WTC11 (cell line): ENCODE measurements around the gene DUS1L. TPM values are rescaled to one million over a fixed set of nuclear protein-coding genes. Genes with fewer than 3 reads are reported as not detected.

Experiments used
- ATAC-seq: fragments of 200-7000 bp; cut with Tn5 transposase; 2 replicates; pipeline ENCODE4 v1.10.0; 2021; ENCODE audit warnings: mild to moderate bottlenecking, moderate library complexity
- CTCF ChIA-PET: fragments of 300-600 bp; sonication (Branson Sonifier 250); formaldehyde crosslinking; loops from one replicate; lab custom pipeline; 2021; ENCODE audit warnings: antibody characterized with exemption; lab: Charles Lee
- POLR2A ChIA-PET: fragments of 350-600 bp; sonication (Branson Sonifier 250); formaldehyde crosslinking; loops from one replicate; lab custom pipeline; 2021; ENCODE audit warnings: antibody characterized with exemption; lab: Charles Lee
- DNase-seq: peaks from one replicate; pipeline ENCODE4 v3.0.0; 2021; ENCODE audit warnings: low spot score
- H3K27ac Mint-ChIP-seq: 2 replicates; pipeline ENCODE4 v1.8.0; 2021; ENCODE audit warnings: mixed read lengths
- H3K27me3 Mint-ChIP-seq: 2 replicates; pipeline ENCODE4 v1.8.0; 2021; ENCODE audit warnings: low read depth, mild to moderate bottlenecking, moderate library complexity, mixed read lengths
- H3K36me3 Mint-ChIP-seq: 2 replicates; pipeline ENCODE4 v1.8.0; 2021; ENCODE audit warnings: mixed read lengths
- H3K4me1 Mint-ChIP-seq: 2 replicates; pipeline ENCODE4 v1.8.0; 2022; ENCODE audit warnings: mixed read lengths
- H3K4me3 Mint-ChIP-seq: 2 replicates; pipeline ENCODE4 v1.8.0; 2021; ENCODE audit warnings: mild to moderate bottlenecking, moderate library complexity, mixed read lengths
- H3K9me3 Mint-ChIP-seq: 2 replicates; pipeline ENCODE4 v1.8.0; 2021; ENCODE audit warnings: mixed read lengths
- ATF1 ChIP-seq: sonication (generic); formaldehyde crosslinking; IDR thresholded peaks from 2 replicates; pipeline ENCODE4 v1.8.1; 2023; ENCODE audit warnings: mild to moderate bottlenecking, moderate library complexity, missing genetic modification reagents
- E2F1 ChIP-seq: sonication (generic); formaldehyde crosslinking; IDR thresholded peaks from 2 replicates; pipeline ENCODE4 v1.8.0; 2022; ENCODE audit warnings: mild to moderate bottlenecking, missing genetic modification reagents
- EMX1 ChIP-seq: fragments of 250-450 bp; sonication (Bioruptor Pico); IDR thresholded peaks from 2 replicates; pipeline ENCODE4 v1.8.0; 2021; ENCODE audit warnings: mild to moderate bottlenecking
- ERG ChIP-seq: fragments of 250-450 bp; sonication (Bioruptor Pico); IDR thresholded peaks from 2 replicates; pipeline ENCODE4 v1.8.0; 2021; ENCODE audit warnings: mild to moderate bottlenecking
- GABPB1 ChIP-seq: sonication (generic); formaldehyde crosslinking; IDR thresholded peaks from 2 replicates; pipeline ENCODE4 v1.8.1; 2023; ENCODE audit warnings: mild to moderate bottlenecking, missing genetic modification reagents
- GTF2I ChIP-seq: fragments of 250-450 bp; sonication (Bioruptor Pico); conservative IDR thresholded peaks from 2 replicates; pipeline ENCODE4 v1.4.0; 2021; ENCODE audit warnings: mild to moderate bottlenecking
- SMAD3 ChIP-seq: sonication (generic); formaldehyde crosslinking; IDR thresholded peaks from 2 replicates; pipeline ENCODE4 v1.8.0; 2022; ENCODE audit warnings: missing genetic modification reagents, mild to moderate bottlenecking, borderline replicate concordance
- SP1 ChIP-seq: sonication (generic); formaldehyde crosslinking; conservative IDR thresholded peaks from 2 replicates; pipeline ENCODE4 v1.8.1; 2022; ENCODE audit warnings: missing genetic modification reagents
- ZMAT4 ChIP-seq: fragments of 250-450 bp; sonication (Bioruptor Pico); IDR thresholded peaks from 2 replicates; pipeline ENCODE4 v1.9.0; 2021; ENCODE audit warnings: mild to moderate bottlenecking
- ZNF263 ChIP-seq: sonication (generic); formaldehyde crosslinking; IDR thresholded peaks from 2 replicates; pipeline ENCODE4 v1.8.1; 2022; ENCODE audit warnings: low read depth, mild to moderate bottlenecking, moderate library complexity, missing genetic modification reagents
- ZNF425 ChIP-seq: fragments of 250-450 bp; sonication (Bioruptor Pico); conservative IDR thresholded peaks from 2 replicates; pipeline ENCODE4 v1.9.0; 2021; ENCODE audit warnings: mild to moderate bottlenecking
- total RNA-seq: library from RNA; stranded (reverse); gene quantifications from 3 replicates; pipeline ENCODE4 v1.2.3, GENCODE V29; 2021
- TF ChIP-seq, protein P1 (sequence below): sonication (generic); formaldehyde crosslinking; IDR thresholded peaks from 2 replicates; pipeline ENCODE4 v1.8.1; 2022; ENCODE audit warnings: low read depth, missing genetic modification reagents, borderline replicate concordance
- TF ChIP-seq, protein P2 (sequence below): sonication (generic); formaldehyde crosslinking; IDR thresholded peaks from 2 replicates; pipeline ENCODE4 v1.8.0; 2023; ENCODE audit warnings: missing genetic modification reagents, mild to moderate bottlenecking, borderline replicate concordance

DUS1L gene
- total RNA-seq, 1 experiment from 2014 or later = 120 TPM

- TF ChIP-seq, protein P1, sequence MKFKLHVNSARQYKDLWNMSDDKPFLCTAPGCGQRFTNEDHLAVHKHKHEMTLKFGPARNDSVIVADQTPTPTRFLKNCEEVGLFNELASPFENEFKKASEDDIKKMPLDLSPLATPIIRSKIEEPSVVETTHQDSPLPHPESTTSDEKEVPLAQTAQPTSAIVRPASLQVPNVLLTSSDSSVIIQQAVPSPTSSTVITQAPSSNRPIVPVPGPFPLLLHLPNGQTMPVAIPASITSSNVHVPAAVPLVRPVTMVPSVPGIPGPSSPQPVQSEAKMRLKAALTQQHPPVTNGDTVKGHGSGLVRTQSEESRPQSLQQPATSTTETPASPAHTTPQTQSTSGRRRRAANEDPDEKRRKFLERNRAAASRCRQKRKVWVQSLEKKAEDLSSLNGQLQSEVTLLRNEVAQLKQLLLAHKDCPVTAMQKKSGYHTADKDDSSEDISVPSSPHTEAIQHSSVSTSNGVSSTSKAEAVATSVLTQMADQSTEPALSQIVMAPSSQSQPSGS (CRISPR knock-in tag) = no peak
- no peak for TF ChIP-seq ZNF263 (CRISPR knock-in tag)
- no peak for TF ChIP-seq E2F1 (CRISPR knock-in tag)
- no peak for TF ChIP-seq ZNF425 (CRISPR knock-in tag)
- TF ChIP-seq ZMAT4 (CRISPR knock-in tag) = no peak
- no peak for TF ChIP-seq ATF1 (CRISPR knock-in tag)
These were observed 53.4 kb downstream of the DUS1L start (continued) for GRCh38 chr17:82012261-82012639.

- no peaks in the 10 kb centered on the region for H3K9me3 Mint-ChIP-seq
- ChIA-PET CTCF (interaction anchor here (3.0 kb wide), 1 partner anchor 16 kb away, joined by 11 read pairs; no protein-coding TSS in a partner anchor), POLR2A (no interaction called here)
- H3K4me1 Mint-ChIP-seq = no peaks in the 10 kb centered on the region
- no peak overlapping the region for H3K4me3 Mint-ChIP-seq
- H3K27me3 Mint-ChIP-seq = no peaks in the 10 kb centered on the region
- ATAC-seq (no peak), DNase-seq (no peak)
- TF ChIP-seq E2F1 (CRISPR knock-in tag) (no peak), ERG (no peak), GABPB1 (CRISPR knock-in tag) (no peak), GTF2I (no peak), SP1 (CRISPR knock-in tag) (no peak), EMX1 (CRISPR knock-in tag) (no peak), SMAD3 (no peak)
- TF ChIP-seq, protein P2, sequence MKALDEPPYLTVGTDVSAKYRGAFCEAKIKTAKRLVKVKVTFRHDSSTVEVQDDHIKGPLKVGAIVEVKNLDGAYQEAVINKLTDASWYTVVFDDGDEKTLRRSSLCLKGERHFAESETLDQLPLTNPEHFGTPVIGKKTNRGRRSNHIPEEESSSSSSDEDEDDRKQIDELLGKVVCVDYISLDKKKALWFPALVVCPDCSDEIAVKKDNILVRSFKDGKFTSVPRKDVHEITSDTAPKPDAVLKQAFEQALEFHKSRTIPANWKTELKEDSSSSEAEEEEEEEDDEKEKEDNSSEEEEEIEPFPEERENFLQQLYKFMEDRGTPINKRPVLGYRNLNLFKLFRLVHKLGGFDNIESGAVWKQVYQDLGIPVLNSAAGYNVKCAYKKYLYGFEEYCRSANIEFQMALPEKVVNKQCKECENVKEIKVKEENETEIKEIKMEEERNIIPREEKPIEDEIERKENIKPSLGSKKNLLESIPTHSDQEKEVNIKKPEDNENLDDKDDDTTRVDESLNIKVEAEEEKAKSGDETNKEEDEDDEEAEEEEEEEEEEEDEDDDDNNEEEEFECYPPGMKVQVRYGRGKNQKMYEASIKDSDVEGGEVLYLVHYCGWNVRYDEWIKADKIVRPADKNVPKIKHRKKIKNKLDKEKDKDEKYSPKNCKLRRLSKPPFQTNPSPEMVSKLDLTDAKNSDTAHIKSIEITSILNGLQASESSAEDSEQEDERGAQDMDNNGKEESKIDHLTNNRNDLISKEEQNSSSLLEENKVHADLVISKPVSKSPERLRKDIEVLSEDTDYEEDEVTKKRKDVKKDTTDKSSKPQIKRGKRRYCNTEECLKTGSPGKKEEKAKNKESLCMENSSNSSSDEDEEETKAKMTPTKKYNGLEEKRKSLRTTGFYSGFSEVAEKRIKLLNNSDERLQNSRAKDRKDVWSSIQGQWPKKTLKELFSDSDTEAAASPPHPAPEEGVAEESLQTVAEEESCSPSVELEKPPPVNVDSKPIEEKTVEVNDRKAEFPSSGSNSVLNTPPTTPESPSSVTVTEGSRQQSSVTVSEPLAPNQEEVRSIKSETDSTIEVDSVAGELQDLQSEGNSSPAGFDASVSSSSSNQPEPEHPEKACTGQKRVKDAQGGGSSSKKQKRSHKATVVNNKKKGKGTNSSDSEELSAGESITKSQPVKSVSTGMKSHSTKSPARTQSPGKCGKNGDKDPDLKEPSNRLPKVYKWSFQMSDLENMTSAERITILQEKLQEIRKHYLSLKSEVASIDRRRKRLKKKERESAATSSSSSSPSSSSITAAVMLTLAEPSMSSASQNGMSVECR = no peak
- no peaks in the 10 kb centered on the region for H3K36me3 Mint-ChIP-seq
- no peak overlapping the region for H3K27ac Mint-ChIP-seq
These were observed 53.9 kb downstream of the DUS1L start for GRCh38 chr17:82011617-82012187.
